Natural killer cell (primary cell): ENCODE measurements around the gene RASAL1. TPM values are rescaled to one million over a fixed set of nuclear protein-coding genes. Genes with fewer than 3 reads are reported as not detected.

Experiments
- ATAC-seq, 3 donors: fragments of 150-1000 bp in 2 of 3; fragments of 200-7000 bp in 1 of 3; cut with Tn5 transposase; 1 replicate in 1 of 3; 2 replicates in 2 of 3; pipeline ENCODE4 v1.10.0; 2021; ENCODE audit warnings: mild to moderate bottlenecking in 2 of 3, moderate library complexity in 2 of 3
- DNase-seq, 2 donors: peaks; one replicate each; pipeline versions ENCODE4 v3.0.0 to v3.0.0-alpha.2; 2013 to 2021; ENCODE audit warnings: mixed read lengths in 1 of 2
- H3K27ac ChIP-seq: one replicate; pipeline ENCODE4 v1.5.1; 2013; ENCODE audit warnings: mild to moderate bottlenecking, low read length
- H3K27me3 ChIP-seq: one replicate; pipeline ENCODE4 v1.6.1; 2013; ENCODE audit warnings: low read length; ENCODE audit not compliant: control insufficient read depth, insufficient read depth
- H3K36me3 ChIP-seq: one replicate; pipeline ENCODE4 v1.6.1; 2013; ENCODE audit warnings: low read length; ENCODE audit not compliant: control insufficient read depth, insufficient read depth
- H3K4me1 ChIP-seq: one replicate; pipeline ENCODE4 v1.6.1; 2013; ENCODE audit warnings: low read length; ENCODE audit not compliant: control insufficient read depth, insufficient read depth
- H3K4me3 ChIP-seq: one replicate; pipeline ENCODE4 v1.5.1; 2013; ENCODE audit warnings: low read length
- H3K9me3 ChIP-seq: one replicate; pipeline ENCODE4 v1.6.1; 2013; ENCODE audit warnings: low read length; ENCODE audit not compliant: control insufficient read depth, insufficient read depth
- H3K27ac Mint-ChIP-seq, 2 donors: one replicate each; pipeline ENCODE4 v1.8.0; 2022; ENCODE audit warnings: mild to moderate bottlenecking in 2 of 2, mixed read lengths in 2 of 2, moderate library complexity in 1 of 2
- H3K27me3 Mint-ChIP-seq, 2 donors: one replicate each; pipeline ENCODE4 v1.8.0; 2022; ENCODE audit warnings: low read depth in 2 of 2, mixed read lengths in 2 of 2
- H3K36me3 Mint-ChIP-seq: one replicate; pipeline ENCODE4 v1.8.0; 2022; ENCODE audit warnings: mixed read lengths
- H3K4me1 Mint-ChIP-seq, 2 donors: one replicate each; pipeline ENCODE4 v1.8.0; 2022; ENCODE audit warnings: mixed read lengths in 2 of 2
- H3K4me3 Mint-ChIP-seq: one replicate; pipeline ENCODE4 v1.8.0; 2022; ENCODE audit warnings: mild to moderate bottlenecking, moderate library complexity, mixed read lengths
- H3K9me3 Mint-ChIP-seq, 2 donors: one replicate each; pipeline ENCODE4 v1.8.0; 2022; ENCODE audit warnings: mixed read lengths in 2 of 2
- WGBS: methylation state at CpG from one replicate; pipeline ENCODE4 v1.1.7; 2013; ENCODE audit warnings: missing lambda C conversion rate; ENCODE audit not compliant: insufficient coverage; 5-methylcytosine and 5-hydroxymethylcytosine counted together
- intact Hi-C: fragments of 100-400 bp; cut with micrococcal nuclease; formaldehyde crosslinking; loops from one replicate; pipeline ENCODE4 v1.14.2; 2022
- total RNA-seq, 4 donors: library from RNA; stranded (reverse); fragments of 120-200 nt in 1 of 4; gene quantifications; one replicate each; pipeline versions ENCODE4 v1.2.3 to v1.2.4, GENCODE V29; 2013 to 2022
- TF ChIP-seq, protein P1 (sequence below): fragments of 200-600 bp; IDR thresholded peaks from one replicate; pipeline ENCODE4 v1.8.0; 2022; ENCODE audit warnings: antibody characterized with exemption

Gene RASAL1
- total RNA-seq, 3 donors from 2014 or later (not counting 1 experiment from before 2014, with no cell fraction given): not detected

DNA sequence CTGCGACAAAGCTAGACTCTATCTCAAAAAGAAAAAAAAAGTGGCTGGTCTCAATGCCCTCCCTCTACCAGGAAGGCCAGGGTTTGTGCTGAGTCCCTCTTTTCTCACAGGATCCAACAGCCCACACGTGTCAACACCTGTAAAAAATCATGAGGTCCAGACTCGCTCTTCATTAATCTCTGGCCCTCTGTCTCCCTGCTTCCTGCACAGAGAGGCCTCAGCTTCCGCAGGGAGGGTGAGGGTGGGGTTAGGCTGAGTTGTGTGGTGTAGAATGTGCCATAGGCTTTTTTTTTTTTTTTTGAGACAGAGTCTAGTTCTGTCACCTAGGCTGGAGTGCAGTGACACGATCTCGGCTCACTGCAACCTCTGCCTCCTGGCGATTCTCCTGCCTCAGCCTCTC is 20.1 kb upstream of the RASAL1 start:
- H3K27me3 Mint-ChIP-seq: peaks cover 18 to 23% of the 10 kb centered on the region in 2 donors
- Histone ChIP-seq H3K36me3 (peaks cover 26% of the 10 kb centered on the region), H3K4me1 (peaks cover 32% of the 10 kb centered on the region), H3K4me3 (no peak overlapping the region), H3K27ac (no peak overlapping the region), H3K27me3 (peaks cover 11% of the 10 kb centered on the region), H3K9me3 (no peaks in the 10 kb centered on the region)
- H3K36me3 Mint-ChIP-seq: peaks cover 9% of the 10 kb centered on the region
- ATAC-seq: peak in 1 of 3 donors; percentile 9
- H3K4me3 Mint-ChIP-seq: no peak overlapping the region
- no peak overlapping the region for H3K27ac Mint-ChIP-seq
- WGBS: 35% methylated on average over 7 of the region's 7 CpGs
- TF ChIP-seq, protein P1, sequence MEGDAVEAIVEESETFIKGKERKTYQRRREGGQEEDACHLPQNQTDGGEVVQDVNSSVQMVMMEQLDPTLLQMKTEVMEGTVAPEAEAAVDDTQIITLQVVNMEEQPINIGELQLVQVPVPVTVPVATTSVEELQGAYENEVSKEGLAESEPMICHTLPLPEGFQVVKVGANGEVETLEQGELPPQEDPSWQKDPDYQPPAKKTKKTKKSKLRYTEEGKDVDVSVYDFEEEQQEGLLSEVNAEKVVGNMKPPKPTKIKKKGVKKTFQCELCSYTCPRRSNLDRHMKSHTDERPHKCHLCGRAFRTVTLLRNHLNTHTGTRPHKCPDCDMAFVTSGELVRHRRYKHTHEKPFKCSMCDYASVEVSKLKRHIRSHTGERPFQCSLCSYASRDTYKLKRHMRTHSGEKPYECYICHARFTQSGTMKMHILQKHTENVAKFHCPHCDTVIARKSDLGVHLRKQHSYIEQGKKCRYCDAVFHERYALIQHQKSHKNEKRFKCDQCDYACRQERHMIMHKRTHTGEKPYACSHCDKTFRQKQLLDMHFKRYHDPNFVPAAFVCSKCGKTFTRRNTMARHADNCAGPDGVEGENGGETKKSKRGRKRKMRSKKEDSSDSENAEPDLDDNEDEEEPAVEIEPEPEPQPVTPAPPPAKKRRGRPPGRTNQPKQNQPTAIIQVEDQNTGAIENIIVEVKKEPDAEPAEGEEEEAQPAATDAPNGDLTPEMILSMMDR: no peak
- no peak for DNase-seq
- peaks cover 8 to 17% of the 10 kb centered on the region in 2 donors for H3K4me1 Mint-ChIP-seq
- intact Hi-C loops: no loop called here
- H3K9me3 Mint-ChIP-seq: no peaks in the 10 kb centered on the region

- H3K4me3 Mint-ChIP-seq: no peak overlapping the region
Observed at GRCh38 chr12:113155060-113155459, 19.5 kb upstream of the RASAL1 start.

DNA sequence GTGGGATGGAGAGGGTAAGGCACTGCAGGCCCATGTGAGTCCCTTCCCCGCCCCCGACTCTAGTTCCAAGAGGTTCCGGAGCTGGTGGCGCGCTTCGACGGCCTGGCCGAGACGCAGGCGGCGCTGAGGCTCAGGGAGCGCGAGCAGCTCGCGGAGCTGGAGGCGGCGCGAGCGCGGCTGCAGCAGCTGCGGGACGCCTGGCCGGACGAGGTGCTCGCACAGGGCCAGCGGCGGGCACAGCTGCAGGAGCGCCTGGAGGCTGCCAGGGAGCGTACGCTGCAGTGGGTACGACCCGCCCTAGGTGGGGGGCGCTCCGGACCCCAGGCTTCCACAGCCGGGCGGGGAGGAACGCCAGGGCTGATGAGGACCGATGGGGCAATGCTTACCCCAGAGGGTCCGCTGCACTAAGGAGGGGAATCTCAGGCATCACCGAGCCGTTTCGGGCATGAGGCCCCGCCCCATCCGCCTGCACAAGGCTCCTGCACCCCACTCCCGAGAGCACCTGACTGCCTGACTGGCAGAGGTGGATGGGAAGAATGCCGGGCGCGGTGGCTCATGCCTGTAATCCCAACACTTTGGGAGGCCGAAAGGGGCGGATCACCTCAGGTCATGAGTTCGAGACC is 18.9 kb upstream of the RASAL1 start:
- Mint-ChIP-seq H3K4me3 (no peak overlapping the region), H3K4me1 (peaks cover 8 to 17% of the 10 kb centered on the region in 2 donors), H3K36me3 (peaks cover 9% of the 10 kb centered on the region), H3K9me3 (no peaks in the 10 kb centered on the region), H3K27ac (no peak overlapping the region), H3K27me3 (peaks cover 18 to 29% of the 10 kb centered on the region in 2 donors)
- TF ChIP-seq, protein P1: no peak
- peaks cover 11% of the 10 kb centered on the region for H3K27me3 ChIP-seq
- H3K36me3 ChIP-seq: peaks cover 14% of the 10 kb centered on the region
- ATAC-seq (peak in 2 of 3 donors; percentile 15 to 17), DNase-seq (peak in 1 of 2 donors; percentile 43)
- 6% methylated on average over 51 of the region's 51 CpGs for WGBS
- H3K27ac ChIP-seq: no peak overlapping the region
- intact Hi-C loops: no loop called here
- H3K4me1 ChIP-seq: peaks cover 32% of the 10 kb centered on the region
- no peak overlapping the region for H3K4me3 ChIP-seq
- H3K9me3 ChIP-seq: no peaks in the 10 kb centered on the region

More at GRCh38 chr12:113155060-113155459, 19.5 kb upstream of the RASAL1 start:
- 76% methylated on average over 12 of the region's 12 CpGs for WGBS
- Mint-ChIP-seq H3K4me1 (peaks cover 8 to 17% of the 10 kb centered on the region in 2 donors), H3K36me3 (peaks cover 9% of the 10 kb centered on the region), H3K27me3 (peaks cover 18 to 26% of the 10 kb centered on the region in 2 donors), H3K9me3 (no peaks in the 10 kb centered on the region), H3K27ac (no peak overlapping the region)
- H3K4me1 ChIP-seq: peaks cover 32% of the 10 kb centered on the region
- no peaks in the 10 kb centered on the region for H3K9me3 ChIP-seq
- DNase-seq (no peak), ATAC-seq (no peak)
- no peak overlapping the region for H3K4me3 ChIP-seq
- intact Hi-C loops: no loop called here
- TF ChIP-seq, protein P1: no peak
- H3K36me3 ChIP-seq: peaks cover 20% of the 10 kb centered on the region
- peaks cover 11% of the 10 kb centered on the region for H3K27me3 ChIP-seq
- H3K27ac ChIP-seq: no peak overlapping the region
